ENCODE data around the gene PIANP.

DNA sequence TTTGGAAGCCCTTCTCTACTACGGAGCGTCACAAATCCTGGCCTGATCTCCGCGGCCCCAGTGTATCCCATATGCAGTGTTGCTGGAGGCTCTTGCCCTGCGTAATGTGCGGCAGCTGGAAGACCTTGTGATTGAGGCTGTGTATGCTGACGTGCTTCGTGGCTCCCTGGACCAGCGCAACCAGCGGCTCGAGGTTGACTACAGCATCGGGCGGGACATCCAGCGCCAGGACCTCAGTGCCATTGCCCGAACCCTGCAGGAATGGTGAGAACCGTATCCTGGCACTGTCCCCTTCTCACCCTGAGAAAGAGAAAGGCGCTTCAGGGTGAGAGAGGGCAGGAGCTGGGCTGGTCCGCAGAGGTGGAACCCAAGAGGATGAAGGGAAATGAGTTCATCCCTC lies 28.6 kb upstream of the PIANP start:
- no peak for TF ChIP-seq POLR2A (IDR thresholded peaks at IDR 0.05)
- TF ChIP-seq, protein P1, sequence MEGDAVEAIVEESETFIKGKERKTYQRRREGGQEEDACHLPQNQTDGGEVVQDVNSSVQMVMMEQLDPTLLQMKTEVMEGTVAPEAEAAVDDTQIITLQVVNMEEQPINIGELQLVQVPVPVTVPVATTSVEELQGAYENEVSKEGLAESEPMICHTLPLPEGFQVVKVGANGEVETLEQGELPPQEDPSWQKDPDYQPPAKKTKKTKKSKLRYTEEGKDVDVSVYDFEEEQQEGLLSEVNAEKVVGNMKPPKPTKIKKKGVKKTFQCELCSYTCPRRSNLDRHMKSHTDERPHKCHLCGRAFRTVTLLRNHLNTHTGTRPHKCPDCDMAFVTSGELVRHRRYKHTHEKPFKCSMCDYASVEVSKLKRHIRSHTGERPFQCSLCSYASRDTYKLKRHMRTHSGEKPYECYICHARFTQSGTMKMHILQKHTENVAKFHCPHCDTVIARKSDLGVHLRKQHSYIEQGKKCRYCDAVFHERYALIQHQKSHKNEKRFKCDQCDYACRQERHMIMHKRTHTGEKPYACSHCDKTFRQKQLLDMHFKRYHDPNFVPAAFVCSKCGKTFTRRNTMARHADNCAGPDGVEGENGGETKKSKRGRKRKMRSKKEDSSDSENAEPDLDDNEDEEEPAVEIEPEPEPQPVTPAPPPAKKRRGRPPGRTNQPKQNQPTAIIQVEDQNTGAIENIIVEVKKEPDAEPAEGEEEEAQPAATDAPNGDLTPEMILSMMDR (IDR thresholded peaks at IDR 0.05) = no peak
